ENCODE results near the gene MLLT3.

MLLT3 gene

GRCh38 chr9:20622330-20623020, at the start of gene MLLT3:
Gene MLLT3, minus strand, starts transcription at chr9:20622499.
- DNase-seq (ENCODE audit: low read depth in 2 of 2) = peak; percentile 91 to 93

GRCh38 chr9:20671635-20672034, 49.3 kb upstream of the MLLT3 start:
- DNase-seq (ENCODE audit: low read depth in 2 of 2) = no peak

GRCh38 chr9:20670395-20670794, 48.1 kb upstream of the MLLT3 start:
- DNase-seq (ENCODE audit: low read depth in 2 of 2) = no peak

- no peak for DNase-seq (ENCODE audit: low read depth in 2 of 2)
Observed at GRCh38 chr9:20664501-20664900, 42.2 kb upstream of the MLLT3 start.

GRCh38 chr9:20663133-20663532, 40.8 kb upstream of the MLLT3 start:
- DNase-seq (ENCODE audit: low read depth in 2 of 2) = no peak

- no peak for DNase-seq (ENCODE audit: low read depth in 2 of 2)
Observed at GRCh38 chr9:20662156-20662555, 39.9 kb upstream of the MLLT3 start.

- no peak for DNase-seq (ENCODE audit: low read depth in 2 of 2)
Observed at GRCh38 chr9:20659474-20659967, 37.2 kb upstream of the MLLT3 start.

GRCh38 chr9:20658677-20659473, 36.6 kb upstream of the MLLT3 start:
- DNase-seq (ENCODE audit: low read depth in 2 of 2) = no peak

- peak in 1 of 2 donors; percentile 3 for DNase-seq (ENCODE audit: low read depth in 2 of 2)
Observed at GRCh38 chr9:20658246-20658667, 36.0 kb upstream of the MLLT3 start.

GRCh38 chr9:20651939-20652338, 29.6 kb upstream of the MLLT3 start:
- no peak for DNase-seq (ENCODE audit: low read depth in 2 of 2)

GRCh38 chr9:20650750-20651299, 28.5 kb upstream of the MLLT3 start:
- no peak for DNase-seq (ENCODE audit: low read depth in 2 of 2)

- DNase-seq (ENCODE audit: low read depth in 2 of 2) = no peak
Observed at GRCh38 chr9:20650313-20650712, 28.0 kb upstream of the MLLT3 start.

- DNase-seq (ENCODE audit: low read depth in 2 of 2) = no peak
Observed at GRCh38 chr9:20649381-20649780, 27.1 kb upstream of the MLLT3 start.

GRCh38 chr9:20646656-20647055, 24.4 kb upstream of the MLLT3 start:
- no peak for DNase-seq (ENCODE audit: low read depth in 2 of 2)

- DNase-seq (ENCODE audit: low read depth in 2 of 2) = no peak
Observed at GRCh38 chr9:20643660-20644059, 21.4 kb upstream of the MLLT3 start.

GRCh38 chr9:20642045-20642444, 19.7 kb upstream of the MLLT3 start:
- no peak for DNase-seq (ENCODE audit: low read depth in 2 of 2)

- DNase-seq (ENCODE audit: low read depth in 2 of 2) = peak; percentile 60 to 63
Observed at GRCh38 chr9:20640331-20641187, 18.3 kb upstream of the MLLT3 start.

GRCh38 chr9:20636888-20637440, 14.7 kb upstream of the MLLT3 start:
- DNase-seq (ENCODE audit: low read depth in 2 of 2) = no peak

GRCh38 chr9:20634895-20635294, 12.6 kb upstream of the MLLT3 start:
- DNase-seq (ENCODE audit: low read depth in 2 of 2) = no peak

- no peak for DNase-seq (ENCODE audit: low read depth in 2 of 2)
Observed at GRCh38 chr9:20632705-20633104, 10.4 kb upstream of the MLLT3 start.

- no peak for DNase-seq (ENCODE audit: low read depth in 2 of 2)
Observed at GRCh38 chr9:20630241-20630943, 8.1 kb upstream of the MLLT3 start.

Data from stimulated activated CD8-positive, alpha-beta memory T cell treated with anti-CD3 and anti-CD28 coated beads, Interleukin-2, amount 100 ng/mL, for 48 hours (primary cell).